ENCODE data around the gene METTL24. TPM values are rescaled to one million over a fixed set of nuclear protein-coding genes. Genes with fewer than 3 reads are reported as not detected.

The METTL24 gene
- 1.5 TPM for total RNA-seq
- polyA plus RNA-seq: 0.50 TPM
- long read RNA-seq, donor 1: 0 reads
- long read RNA-seq, donor 2: 0 reads
- long read RNA-seq, donor 3: 0 reads
- long read RNA-seq, donor 4, partial matches to known transcripts: 0 of 1 reads
- long read RNA-seq, donor 4, other reads (novel, unspliced or antisense): 0 of 1 reads
- long read RNA-seq, donor 5, partial matches to known transcripts: 0 of 1 reads
- long read RNA-seq, donor 5, other reads (novel, unspliced or antisense): 0 of 1 reads
- long read RNA-seq, donor 6: 0 reads
- long read RNA-seq, donor 7: 0 reads
- long read RNA-seq, donor 8: 0 reads
- long read RNA-seq, donor 9: 0 reads
- long read RNA-seq, donor 10: 0 reads

- H3K27ac ChIP-seq (ENCODE audit: low read depth in 1 of 2, low read length in 1 of 2): peak within 1 kb of the TSS; percentile 7 to 37
- H3K4me1 ChIP-seq (ENCODE audit: control insufficient read depth in 2 of 2, insufficient read depth in 2 of 2, low read length in 2 of 2): peaks cover 8 to 9% of the 10 kb centered on the region in 2 donors
- H3K27me3 ChIP-seq (ENCODE audit: control insufficient read depth in 2 of 2, insufficient read depth in 1 of 2, low read length in 1 of 2): peaks cover 22 to 44% of the 10 kb centered on the region in 2 donors
- 1% methylated on average over 107 of the region's 107 CpGs for WGBS
- H3K4me3 ChIP-seq (ENCODE audit: low read length in 2 of 2): peak within 1 kb of the TSS; percentile 34 to 41
- no peaks in the 10 kb centered on the region for H3K36me3 ChIP-seq (ENCODE audit: control insufficient read depth in 2 of 2, insufficient read depth in 2 of 2, low read length in 1 of 2)
- no peaks in the 10 kb centered on the region for H3K9me3 ChIP-seq (ENCODE audit: control insufficient read depth in 2 of 2, insufficient read depth in 1 of 2, low read length in 1 of 2)
- DNase-seq (ENCODE audit: low read depth in 6 of 9, low spot score in 9 of 9): peak in 2 of 9 donors; percentile 15 to 29
Observed at GRCh38 chr6:110357664-110358552, at the start of gene METTL24. METTL24 (minus strand) TSS chr6:110358349; CDS start chr6:110358272, 77 bp downstream.

DNA sequence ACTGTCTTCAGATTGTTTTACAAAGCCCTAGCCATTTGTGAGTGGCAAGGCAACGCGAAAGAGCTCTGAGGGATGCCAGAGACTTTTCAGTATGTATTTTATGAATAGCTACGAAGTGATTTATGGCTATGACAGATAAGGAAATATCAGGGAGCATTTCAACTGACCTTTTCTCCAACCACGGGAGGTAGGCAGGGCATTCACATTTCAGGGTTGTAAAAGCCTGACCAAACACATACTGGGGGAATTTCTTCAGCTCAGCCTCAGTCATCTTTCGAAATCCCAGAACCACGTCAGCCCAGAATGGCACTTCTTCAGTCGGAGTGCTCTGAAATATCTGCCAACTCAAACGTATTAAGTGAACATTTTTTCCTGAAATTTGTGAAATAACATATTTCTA, 46.5 kb upstream of the METTL24 start:
- H3K27me3 ChIP-seq (ENCODE audit: control insufficient read depth in 2 of 2, insufficient read depth in 1 of 2, low read length in 1 of 2): no peaks in the 10 kb centered on the region

GRCh38 chr6:110401585-110402176, 43.5 kb upstream of the METTL24 start:
- WGBS: 96% methylated on average over 4 of the region's 4 CpGs
- Histone ChIP-seq H3K27ac (ENCODE audit: low read depth in 1 of 2, low read length in 1 of 2) (no peak overlapping the region), H3K4me3 (ENCODE audit: low read length in 2 of 2) (no peak overlapping the region), H3K4me1 (ENCODE audit: control insufficient read depth in 2 of 2, insufficient read depth in 2 of 2, low read length in 2 of 2) (no peaks in the 10 kb centered on the region), H3K9me3 (ENCODE audit: control insufficient read depth in 2 of 2, insufficient read depth in 1 of 2, low read length in 1 of 2) (no peaks in the 10 kb centered on the region), H3K36me3 (ENCODE audit: control insufficient read depth in 2 of 2, insufficient read depth in 2 of 2, low read length in 1 of 2) (no peaks in the 10 kb centered on the region), H3K27me3 (ENCODE audit: control insufficient read depth in 2 of 2, insufficient read depth in 1 of 2, low read length in 1 of 2) (no peaks in the 10 kb centered on the region)
- DNase-seq (ENCODE audit: low read depth in 6 of 9, low spot score in 9 of 9): no peak

More for the DNA sequence above, 46.5 kb upstream of the METTL24 start:
- Histone ChIP-seq H3K9me3 (ENCODE audit: control insufficient read depth in 2 of 2, insufficient read depth in 1 of 2, low read length in 1 of 2) (no peaks in the 10 kb centered on the region), H3K4me3 (ENCODE audit: low read length in 2 of 2) (no peak overlapping the region), H3K27ac (ENCODE audit: low read depth in 1 of 2, low read length in 1 of 2) (no peak overlapping the region), H3K36me3 (ENCODE audit: control insufficient read depth in 2 of 2, insufficient read depth in 2 of 2, low read length in 1 of 2) (no peaks in the 10 kb centered on the region), H3K4me1 (ENCODE audit: control insufficient read depth in 2 of 2, insufficient read depth in 2 of 2, low read length in 2 of 2) (no peaks in the 10 kb centered on the region)
- WGBS: 87% methylated on average over 8 of the region's 8 CpGs
- DNase-seq (ENCODE audit: low read depth in 6 of 9, low spot score in 9 of 9): no peak

DNA sequence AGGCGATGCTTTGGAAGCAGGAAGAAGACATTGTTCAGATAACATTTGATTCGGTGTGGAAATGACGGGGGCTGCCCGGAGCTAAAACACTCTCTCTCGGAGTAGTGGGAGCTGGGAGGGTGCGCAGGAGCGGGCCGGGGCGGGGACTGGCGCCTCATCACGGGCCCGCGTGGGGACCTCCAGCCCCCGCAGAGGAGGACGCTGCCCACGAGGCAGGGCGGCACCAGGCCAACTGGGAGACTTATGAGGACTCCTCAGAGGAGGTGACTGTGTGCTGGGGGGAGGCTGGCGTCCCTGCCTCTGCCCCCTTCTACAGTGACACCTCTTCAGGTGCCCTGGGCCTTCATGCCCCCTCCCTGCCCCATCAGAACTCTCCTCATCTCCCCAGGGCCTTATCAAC, 42.1 kb upstream of the METTL24 start:
- 86% methylated on average over 18 of the region's 18 CpGs for WGBS
- Histone ChIP-seq H3K36me3 (ENCODE audit: control insufficient read depth in 2 of 2, insufficient read depth in 2 of 2, low read length in 1 of 2) (no peaks in the 10 kb centered on the region), H3K9me3 (ENCODE audit: control insufficient read depth in 2 of 2, insufficient read depth in 1 of 2, low read length in 1 of 2) (no peaks in the 10 kb centered on the region), H3K4me3 (ENCODE audit: low read length in 2 of 2) (peak overlapping the region in 1 of 2 donors; percentile 41), H3K4me1 (ENCODE audit: control insufficient read depth in 2 of 2, insufficient read depth in 2 of 2, low read length in 2 of 2) (no peaks in the 10 kb centered on the region), H3K27me3 (ENCODE audit: control insufficient read depth in 2 of 2, insufficient read depth in 1 of 2, low read length in 1 of 2) (no peaks in the 10 kb centered on the region), H3K27ac (ENCODE audit: low read depth in 1 of 2, low read length in 1 of 2) (no peak overlapping the region)
- DNase-seq (ENCODE audit: low read depth in 6 of 9, low spot score in 9 of 9): no peak

- H3K27ac ChIP-seq (ENCODE audit: low read depth in 1 of 2, low read length in 1 of 2): no peak overlapping the region
- WGBS: 61% methylated on average over 43 of the region's 43 CpGs
- no peak for DNase-seq (ENCODE audit: low read depth in 6 of 9, low spot score in 9 of 9)
Observed at GRCh38 chr6:110399219-110400071, 41.3 kb upstream of the METTL24 start.

DNA sequence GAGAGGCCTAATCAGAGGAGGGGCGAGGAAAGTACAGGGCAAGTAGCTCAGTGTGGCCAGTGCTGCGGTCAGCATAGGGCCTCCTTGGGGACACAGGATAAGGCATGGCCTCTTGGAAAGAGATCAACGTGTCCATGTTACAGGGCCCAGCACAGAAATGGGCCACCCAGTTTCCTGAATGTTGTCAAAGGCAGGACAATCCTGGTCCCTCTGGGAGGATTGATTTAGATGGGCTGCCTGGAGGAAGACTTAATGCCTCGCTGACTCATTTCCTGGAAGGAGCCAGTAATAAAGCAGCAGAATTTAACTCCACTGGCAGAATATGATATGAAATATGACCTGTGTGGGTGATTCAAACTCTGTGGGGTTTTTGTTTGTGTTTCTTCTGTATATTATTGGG, 40.6 kb upstream of the METTL24 start:
- no peaks in the 10 kb centered on the region for H3K4me1 ChIP-seq (ENCODE audit: control insufficient read depth in 2 of 2, insufficient read depth in 2 of 2, low read length in 2 of 2)
- no peak overlapping the region for H3K27ac ChIP-seq (ENCODE audit: low read depth in 1 of 2, low read length in 1 of 2)
- no peaks in the 10 kb centered on the region for H3K27me3 ChIP-seq (ENCODE audit: control insufficient read depth in 2 of 2, insufficient read depth in 1 of 2, low read length in 1 of 2)
- no peak for DNase-seq (ENCODE audit: low read depth in 6 of 9, low spot score in 9 of 9)
- no peak overlapping the region for H3K4me3 ChIP-seq (ENCODE audit: low read length in 2 of 2)
- H3K9me3 ChIP-seq (ENCODE audit: control insufficient read depth in 2 of 2, insufficient read depth in 1 of 2, low read length in 1 of 2): no peaks in the 10 kb centered on the region
- whole genome bisulfite sequencing: 89% methylated on average over 4 of the region's 4 CpGs
- no peaks in the 10 kb centered on the region for H3K36me3 ChIP-seq (ENCODE audit: control insufficient read depth in 2 of 2, insufficient read depth in 2 of 2, low read length in 1 of 2)

More at GRCh38 chr6:110399219-110400071, 41.3 kb upstream of the METTL24 start:
- H3K9me3 ChIP-seq (ENCODE audit: control insufficient read depth in 2 of 2, insufficient read depth in 1 of 2, low read length in 1 of 2): no peaks in the 10 kb centered on the region
- H3K27me3 ChIP-seq (ENCODE audit: control insufficient read depth in 2 of 2, insufficient read depth in 1 of 2, low read length in 1 of 2): no peaks in the 10 kb centered on the region
- H3K4me1 ChIP-seq (ENCODE audit: control insufficient read depth in 2 of 2, insufficient read depth in 2 of 2, low read length in 2 of 2): no peaks in the 10 kb centered on the region
- peak overlapping the region in 1 of 2 donors; percentile 41 for H3K4me3 ChIP-seq (ENCODE audit: low read length in 2 of 2)
- no peaks in the 10 kb centered on the region for H3K36me3 ChIP-seq (ENCODE audit: control insufficient read depth in 2 of 2, insufficient read depth in 2 of 2, low read length in 1 of 2)

DNA sequence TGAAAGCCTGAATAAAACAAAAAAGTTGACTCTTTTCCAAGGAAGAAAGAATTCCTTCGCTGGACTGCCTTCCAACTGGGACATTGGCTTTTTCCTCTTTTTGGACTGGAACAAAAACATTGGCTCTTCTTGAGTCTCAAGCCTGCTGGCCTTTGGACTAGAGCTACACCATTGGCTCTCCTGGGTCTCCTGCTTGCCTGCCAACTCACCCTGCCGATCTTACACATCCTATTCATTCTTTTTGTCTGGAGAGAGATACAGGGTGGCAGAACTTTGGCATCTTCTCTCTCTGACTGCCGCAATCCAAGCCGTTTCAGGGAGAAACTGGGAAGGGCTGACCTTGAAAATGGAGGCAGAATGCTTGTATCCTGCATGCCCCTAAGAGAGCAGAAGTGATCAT, 37.1 kb upstream of the METTL24 start:
- H3K27me3 ChIP-seq (ENCODE audit: control insufficient read depth in 2 of 2, insufficient read depth in 1 of 2, low read length in 1 of 2): no peaks in the 10 kb centered on the region
- no peaks in the 10 kb centered on the region for H3K9me3 ChIP-seq (ENCODE audit: control insufficient read depth in 2 of 2, insufficient read depth in 1 of 2, low read length in 1 of 2)
- DNase-seq (ENCODE audit: low read depth in 6 of 9, low spot score in 9 of 9): no peak
- 94% methylated on average over 4 of the region's 4 CpGs for WGBS
- no peaks in the 10 kb centered on the region for H3K36me3 ChIP-seq (ENCODE audit: control insufficient read depth in 2 of 2, insufficient read depth in 2 of 2, low read length in 1 of 2)
- H3K4me3 ChIP-seq (ENCODE audit: low read length in 2 of 2): no peak overlapping the region
- no peak overlapping the region for H3K27ac ChIP-seq (ENCODE audit: low read depth in 1 of 2, low read length in 1 of 2)
- H3K4me1 ChIP-seq (ENCODE audit: control insufficient read depth in 2 of 2, insufficient read depth in 2 of 2, low read length in 2 of 2): peaks cover 0 to 2% of the 10 kb centered on the region in 2 donors

DNA sequence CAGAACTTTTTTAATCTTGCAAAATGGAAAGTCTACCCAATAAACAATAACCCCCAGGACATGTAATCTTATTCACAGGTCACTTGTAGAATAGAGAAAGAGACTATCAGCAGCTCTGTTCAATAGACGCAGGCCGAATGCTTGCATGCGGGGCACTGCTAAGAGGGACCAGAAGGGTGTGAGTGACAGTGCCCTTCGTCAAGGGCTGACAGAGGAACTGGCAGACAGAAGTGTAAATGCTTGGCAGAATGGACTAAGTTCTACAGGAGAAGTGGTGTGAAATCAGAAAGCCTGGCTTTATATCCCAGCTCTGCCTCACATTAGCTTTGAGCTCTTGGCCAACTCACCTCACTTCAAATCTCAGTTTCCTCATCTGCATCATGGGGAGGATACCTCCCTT, 36.3 kb upstream of the METTL24 start:
- H3K4me1 ChIP-seq (ENCODE audit: control insufficient read depth in 2 of 2, insufficient read depth in 2 of 2, low read length in 2 of 2): peaks cover 0 to 8% of the 10 kb centered on the region in 2 donors
- no peaks in the 10 kb centered on the region for H3K27me3 ChIP-seq (ENCODE audit: control insufficient read depth in 2 of 2, insufficient read depth in 1 of 2, low read length in 1 of 2)
- H3K27ac ChIP-seq (ENCODE audit: low read depth in 1 of 2, low read length in 1 of 2): no peak overlapping the region
- H3K9me3 ChIP-seq (ENCODE audit: control insufficient read depth in 2 of 2, insufficient read depth in 1 of 2, low read length in 1 of 2): no peaks in the 10 kb centered on the region
- no peak for DNase-seq (ENCODE audit: low read depth in 6 of 9, low spot score in 9 of 9)
- no peak overlapping the region for H3K4me3 ChIP-seq (ENCODE audit: low read length in 2 of 2)
- H3K36me3 ChIP-seq (ENCODE audit: control insufficient read depth in 2 of 2, insufficient read depth in 2 of 2, low read length in 1 of 2): no peaks in the 10 kb centered on the region
- WGBS: 98% methylated on average over 4 of the region's 4 CpGs
